ENCODE results near the gene DERL3. TPM values are rescaled to one million over a fixed set of nuclear protein-coding genes. Genes with fewer than 3 reads are reported as not detected.

DERL3 gene
- total and polyA plus RNA-seq, 7 donors = 0.28 to 18.3 (median 1.8) TPM; not detected in 2

DNA sequence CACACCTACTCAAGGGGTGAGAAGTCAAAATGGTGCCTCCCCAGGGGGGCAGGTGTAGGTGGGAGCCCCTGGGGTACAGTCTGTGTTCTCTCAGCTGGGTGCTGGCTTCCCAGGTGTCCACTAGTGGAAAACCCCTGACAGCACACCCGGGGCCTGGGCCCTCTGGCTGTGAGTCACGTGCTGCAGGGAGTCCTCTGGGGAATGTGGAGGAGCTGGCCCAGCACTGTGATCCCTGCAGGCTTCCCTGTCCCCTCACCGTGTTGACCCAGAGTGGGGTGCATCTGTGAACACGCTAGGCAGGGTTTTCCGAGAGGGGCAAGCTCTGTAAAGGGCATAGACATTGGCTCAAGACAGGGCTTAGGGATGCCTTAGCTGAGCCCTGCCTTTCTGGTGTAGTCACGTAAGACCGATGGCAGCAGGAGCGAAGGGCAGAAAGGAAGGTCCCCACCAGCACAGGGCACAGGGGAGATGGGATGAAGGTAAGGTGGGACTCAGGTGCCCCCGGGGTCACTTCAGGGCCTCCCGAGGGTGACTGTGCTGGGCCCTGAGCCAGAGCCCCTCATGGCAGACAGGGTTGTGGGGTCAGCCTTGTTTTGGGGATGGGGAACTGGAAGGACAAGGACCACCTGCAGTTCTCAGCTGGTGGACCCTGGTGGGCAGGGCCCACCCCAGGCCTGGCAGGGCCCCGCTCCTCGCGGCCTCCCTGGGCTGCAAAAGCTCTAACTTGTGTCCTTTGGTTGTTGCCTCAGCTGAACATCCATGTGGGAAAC lies 14.1 kb downstream of the DERL3 start:
- Histone ChIP-seq H3K9me3 (no peaks in the 10 kb centered on the region), H3K4me3 (no peak overlapping the region), H3K27me3 (no peaks in the 10 kb centered on the region), H3K36me3 (peaks cover 52 to 98% (median 60%) of the 10 kb centered on the region in 4 donors), H3K4me1 (no peaks in the 10 kb centered on the region), H3K27ac (no peak overlapping the region)
- DNase-seq = peak; percentile 43
- 90 to 95% methylated on average over 13 of the region's 13 CpGs for WGBS, 2 donors
- TF ChIP-seq POLR2A (IDR thresholded peaks at IDR 0.05) = no peak
- TF ChIP-seq EP300 (IDR thresholded peaks at IDR 0.05) = no peak
- TF ChIP-seq, protein P1, sequence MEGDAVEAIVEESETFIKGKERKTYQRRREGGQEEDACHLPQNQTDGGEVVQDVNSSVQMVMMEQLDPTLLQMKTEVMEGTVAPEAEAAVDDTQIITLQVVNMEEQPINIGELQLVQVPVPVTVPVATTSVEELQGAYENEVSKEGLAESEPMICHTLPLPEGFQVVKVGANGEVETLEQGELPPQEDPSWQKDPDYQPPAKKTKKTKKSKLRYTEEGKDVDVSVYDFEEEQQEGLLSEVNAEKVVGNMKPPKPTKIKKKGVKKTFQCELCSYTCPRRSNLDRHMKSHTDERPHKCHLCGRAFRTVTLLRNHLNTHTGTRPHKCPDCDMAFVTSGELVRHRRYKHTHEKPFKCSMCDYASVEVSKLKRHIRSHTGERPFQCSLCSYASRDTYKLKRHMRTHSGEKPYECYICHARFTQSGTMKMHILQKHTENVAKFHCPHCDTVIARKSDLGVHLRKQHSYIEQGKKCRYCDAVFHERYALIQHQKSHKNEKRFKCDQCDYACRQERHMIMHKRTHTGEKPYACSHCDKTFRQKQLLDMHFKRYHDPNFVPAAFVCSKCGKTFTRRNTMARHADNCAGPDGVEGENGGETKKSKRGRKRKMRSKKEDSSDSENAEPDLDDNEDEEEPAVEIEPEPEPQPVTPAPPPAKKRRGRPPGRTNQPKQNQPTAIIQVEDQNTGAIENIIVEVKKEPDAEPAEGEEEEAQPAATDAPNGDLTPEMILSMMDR (IDR thresholded peaks at IDR 0.05) = no peak
- TF ChIP-seq POLR2AphosphoS5 (IDR thresholded peaks at IDR 0.05) = no peak
- intact Hi-C loops (cut with DNase I) = no loop called here

- no peaks in the 10 kb centered on the region for H3K4me1 ChIP-seq
- intact Hi-C loops (cut with DNase I) = no loop called here
- DNase-seq = peak; percentile 32
- no peak for TF ChIP-seq POLR2AphosphoS5 (IDR thresholded peaks at IDR 0.05)
- no peak for TF ChIP-seq POLR2A (IDR thresholded peaks at IDR 0.05)
- TF ChIP-seq EP300 (IDR thresholded peaks at IDR 0.05) = no peak
- TF ChIP-seq, protein P1 (IDR thresholded peaks at IDR 0.05) = no peak
- H3K27ac ChIP-seq = no peak overlapping the region
- no peaks in the 10 kb centered on the region for H3K9me3 ChIP-seq
- no peaks in the 10 kb centered on the region for H3K27me3 ChIP-seq
- no peak overlapping the region for H3K4me3 ChIP-seq
- H3K36me3 ChIP-seq = peaks cover 51 to 98% (median 68%) of the 10 kb centered on the region in 4 donors
- WGBS, 2 donors = 87 to 94% methylated on average over 14 of the region's 14 CpGs
Observed at GRCh38 chr22:23823331-23823791, 15.4 kb downstream of the DERL3 start.

DNA sequence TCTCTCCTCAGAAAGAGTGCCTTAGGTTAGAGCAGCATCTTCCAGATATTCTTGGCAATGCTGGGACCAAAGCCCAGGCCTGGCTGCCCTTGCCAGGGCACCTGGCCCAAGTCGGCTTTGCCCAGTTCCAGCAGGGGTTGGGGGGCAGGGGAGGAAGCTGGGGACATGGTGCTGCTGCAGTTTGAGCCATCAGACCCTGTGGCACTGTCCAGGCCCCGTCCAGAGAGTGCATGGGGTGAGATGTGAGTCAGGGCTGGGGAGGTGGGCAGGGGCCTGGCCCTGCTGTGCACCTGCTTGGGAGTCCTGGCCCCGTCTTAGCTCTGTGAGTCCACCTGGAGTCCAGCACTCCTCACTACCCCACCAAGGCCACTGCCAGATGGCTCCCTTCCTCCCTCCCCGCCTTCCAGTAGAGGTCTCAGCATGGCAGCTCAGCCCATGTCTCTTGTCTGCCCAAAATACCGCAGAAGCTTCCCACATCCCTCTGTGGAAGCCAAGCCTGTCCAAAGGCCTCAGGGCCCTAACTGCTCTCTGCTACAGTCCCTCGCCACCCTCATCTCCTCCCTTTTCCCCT lies 16.6 kb downstream of the DERL3 start:
- H3K27ac ChIP-seq = no peak overlapping the region
- no peak overlapping the region for H3K4me3 ChIP-seq
- DNase-seq = no peak
- TF ChIP-seq POLR2AphosphoS5 (IDR thresholded peaks at IDR 0.05) (no peak), POLR2A (IDR thresholded peaks at IDR 0.05) (no peak), EP300 (IDR thresholded peaks at IDR 0.05) (no peak)
- H3K27me3 ChIP-seq = no peaks in the 10 kb centered on the region
- intact Hi-C loops (cut with DNase I) = no loop called here
- WGBS, 2 donors = 76 to 93% methylated on average over 6 of the region's 6 CpGs
- H3K4me1 ChIP-seq = no peaks in the 10 kb centered on the region
- H3K9me3 ChIP-seq = no peaks in the 10 kb centered on the region
- H3K36me3 ChIP-seq = peaks cover 42 to 100% (median 69%) of the 10 kb centered on the region in 4 donors

DNA sequence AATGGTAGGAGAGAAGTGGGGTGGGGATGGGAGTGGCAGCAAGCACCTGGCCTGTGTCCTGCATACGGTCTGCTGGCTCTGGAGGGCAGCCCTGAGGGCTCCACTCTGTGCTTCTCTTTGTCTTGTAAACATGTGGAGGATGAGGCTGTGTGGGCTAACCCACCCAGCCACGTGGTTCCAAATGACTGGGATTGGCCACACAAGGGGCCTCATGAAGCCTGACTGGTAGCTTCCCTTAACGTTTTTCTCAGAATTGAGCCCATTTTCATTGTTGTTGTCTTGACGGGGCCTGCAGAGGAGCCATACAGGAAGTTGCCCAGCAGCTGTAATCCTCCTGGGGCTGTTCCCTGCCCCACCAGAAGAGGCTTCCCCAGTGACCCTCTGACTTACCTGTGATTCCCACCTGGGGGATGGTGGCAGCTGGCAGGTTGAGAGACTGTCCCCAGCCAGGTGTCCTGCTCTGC lies 18.0 kb downstream of the DERL3 start:
- no peak for DNase-seq
- Histone ChIP-seq H3K27me3 (no peaks in the 10 kb centered on the region), H3K36me3 (peaks cover 39 to 100% (median 67%) of the 10 kb centered on the region in 4 donors), H3K27ac (no peak overlapping the region), H3K4me1 (no peaks in the 10 kb centered on the region), H3K9me3 (no peaks in the 10 kb centered on the region), H3K4me3 (no peak overlapping the region)
- WGBS, 2 donors = 22 to 27% methylated on average over 4 of the region's 4 CpGs
- TF ChIP-seq POLR2AphosphoS5 (IDR thresholded peaks at IDR 0.05) (no peak), EP300 (IDR thresholded peaks at IDR 0.05) (no peak), POLR2A (IDR thresholded peaks at IDR 0.05) (no peak)
- TF ChIP-seq, protein P1 (IDR thresholded peaks at IDR 0.05) = no peak
- intact Hi-C loops (cut with DNase I) = no loop called here

GRCh38 chr22:23818541-23818940 lies 20.3 kb downstream of the DERL3 start:
- TF ChIP-seq POLR2A (IDR thresholded peaks at IDR 0.05) = no peak
- no peak for TF ChIP-seq POLR2AphosphoS5 (IDR thresholded peaks at IDR 0.05)
- TF ChIP-seq, protein P1 (IDR thresholded peaks at IDR 0.05) = no peak
- TF ChIP-seq EP300 (IDR thresholded peaks at IDR 0.05) = no peak
- no peaks in the 10 kb centered on the region for H3K4me1 ChIP-seq
- no peaks in the 10 kb centered on the region for H3K9me3 ChIP-seq
- no peaks in the 10 kb centered on the region for H3K27me3 ChIP-seq
- no peak overlapping the region for H3K27ac ChIP-seq
- H3K36me3 ChIP-seq = peaks cover 17 to 89% (median 53%) of the 10 kb centered on the region in 4 donors
- 75 to 93% methylated on average over 2 of the region's 2 CpGs for WGBS, 2 donors
- H3K4me3 ChIP-seq = no peak overlapping the region
- intact Hi-C loops (cut with DNase I) = no loop called here
- DNase-seq = no peak
